RWPE2 (cell line): Measurements from ENCODE around the gene COL3A1.

ENCODE experiments used
- ATAC-seq: fragments of 200-7000 bp; cut with Tn5 transposase; 3 replicates; pipeline ENCODE4 v1.9.1; 2021; ENCODE audit warnings: low read depth
- DNase-seq: peaks from one replicate; pipeline ENCODE4 v3.0.0-alpha.2; 2020; ENCODE audit warnings: low spot score
- H3K27ac ChIP-seq: fragments of 450-650 bp; 2 replicates; pipeline ENCODE4 v1.5.1; 2017; ENCODE audit warnings: mild to moderate bottlenecking; ENCODE audit not compliant: poor library complexity, severe bottlenecking
- H3K27me3 ChIP-seq: fragments of 250-450 bp; sonication (Bioruptor Pico); 2 replicates; pipeline ENCODE4 v1.5.1; 2021; ENCODE audit warnings: mild to moderate bottlenecking, moderate library complexity; ENCODE audit not compliant: insufficient read depth, poor library complexity, severe bottlenecking
- H3K36me3 ChIP-seq: fragments of 250-450 bp; sonication (Bioruptor Pico); 2 replicates; pipeline ENCODE4 v1.5.1; 2020; ENCODE audit warnings: low read depth, mild to moderate bottlenecking, moderate library complexity
- H3K4me1 ChIP-seq: fragments of 250-450 bp; sonication (Bioruptor Pico); 2 replicates; pipeline ENCODE4 v1.5.1; 2021; ENCODE audit warnings: mild to moderate bottlenecking, moderate library complexity; ENCODE audit not compliant: insufficient read depth, poor library complexity, severe bottlenecking
- H3K4me3 ChIP-seq: fragments of 250-450 bp; sonication (Bioruptor Pico); 2 replicates; pipeline ENCODE4 v1.5.1; 2021; ENCODE audit warnings: mild to moderate bottlenecking, moderate library complexity; ENCODE audit not compliant: severe bottlenecking
- H3K9me3 ChIP-seq: fragments of 250-450 bp; sonication (Bioruptor Pico); 2 replicates; pipeline ENCODE4 v1.5.1; 2021; ENCODE audit warnings: mild to moderate bottlenecking, moderate library complexity; ENCODE audit not compliant: severe bottlenecking
- CTCF ChIP-seq: fragments of 450-650 bp; IDR thresholded peaks from one replicate; pipeline ENCODE4 v1.5.1; 2017; ENCODE audit warnings: mild to moderate bottlenecking, moderate library complexity; ENCODE audit not compliant: poor library complexity, severe bottlenecking

The COL3A1 gene

GRCh38 chr2:189020179-189020578 lies 46.0 kb downstream of the COL3A1 start:
- peaks cover 6% of the 10 kb centered on the region for H3K4me1 ChIP-seq
- H3K36me3 ChIP-seq, result no peaks in the 10 kb centered on the region
- H3K4me3 ChIP-seq, result no peak overlapping the region
- DNase-seq, result no peak
- no peaks in the 10 kb centered on the region for H3K27me3 ChIP-seq
- ATAC-seq, result no peak
- no peak for TF ChIP-seq CTCF
- H3K9me3 ChIP-seq, result no peaks in the 10 kb centered on the region
- H3K27ac ChIP-seq, result no peak overlapping the region

- Histone ChIP-seq H3K4me3 (no peak overlapping the region), H3K4me1 (peaks cover 6% of the 10 kb centered on the region), H3K27me3 (no peaks in the 10 kb centered on the region), H3K36me3 (no peaks in the 10 kb centered on the region), H3K9me3 (no peaks in the 10 kb centered on the region), H3K27ac (no peak overlapping the region)
- ATAC-seq, result no peak
- DNase-seq, result no peak
- no peak for TF ChIP-seq CTCF
Observed at GRCh38 chr2:189022053-189022481, 47.9 kb downstream of the COL3A1 start.

- ATAC-seq (no peak), DNase-seq (no peak)
- Histone ChIP-seq H3K9me3 (no peaks in the 10 kb centered on the region), H3K4me3 (no peak overlapping the region), H3K4me1 (peaks cover 6% of the 10 kb centered on the region), H3K27ac (no peak overlapping the region), H3K36me3 (no peaks in the 10 kb centered on the region), H3K27me3 (no peaks in the 10 kb centered on the region)
- TF ChIP-seq CTCF, result no peak
Observed at GRCh38 chr2:189022492-189022891, 48.3 kb downstream of the COL3A1 start.

GRCh38 chr2:189024901-189025618 lies 50.9 kb downstream of the COL3A1 start:
- no peaks in the 10 kb centered on the region for H3K4me1 ChIP-seq
- no peak for DNase-seq
- ATAC-seq, result no peak
- H3K36me3 ChIP-seq, result no peaks in the 10 kb centered on the region
- no peak overlapping the region for H3K4me3 ChIP-seq
- peak; percentile 36 for TF ChIP-seq CTCF
- no peaks in the 10 kb centered on the region for H3K27me3 ChIP-seq
- H3K27ac ChIP-seq, result no peak overlapping the region
- H3K9me3 ChIP-seq, result no peaks in the 10 kb centered on the region

- DNase-seq (no peak), ATAC-seq (peak; percentile 74)
- no peaks in the 10 kb centered on the region for H3K36me3 ChIP-seq
- H3K4me3 ChIP-seq, result no peak overlapping the region
- H3K4me1 ChIP-seq, result peaks cover 11% of the 10 kb centered on the region
- H3K27me3 ChIP-seq, result no peaks in the 10 kb centered on the region
- H3K9me3 ChIP-seq, result no peaks in the 10 kb centered on the region
- TF ChIP-seq CTCF, result no peak
- no peak overlapping the region for H3K27ac ChIP-seq
Observed at GRCh38 chr2:189037518-189037917, 63.3 kb downstream of the COL3A1 start.
